ENCODE results near the gene C12orf43.

C12orf43 gene

GRCh38 chr12:120993496-120993895 is 22.8 kb downstream of the C12orf43 start:
- TF ChIP-seq CTCF (IDR thresholded peaks at IDR 0.05; ENCODE audit: borderline replicate concordance, control extremely low read depth, extremely low read depth, insufficient read depth, missing control alignments): no peak
- DNase-seq (ENCODE audit: low spot score): no peak
- in situ Hi-C loops (cut with MboI; ENCODE audit: low sequenced_read_pairs, unreplicated experiment): no loop called here

GRCh38 chr12:120992989-120993388 is 23.3 kb downstream of the C12orf43 start:
- TF ChIP-seq CTCF (IDR thresholded peaks at IDR 0.05; ENCODE audit: borderline replicate concordance, control extremely low read depth, extremely low read depth, insufficient read depth, missing control alignments): no peak
- DNase-seq (ENCODE audit: low spot score): no peak
- in situ Hi-C loops (cut with MboI; ENCODE audit: low sequenced_read_pairs, unreplicated experiment): no loop called here

GRCh38 chr12:120991965-120992364 is 24.3 kb downstream of the C12orf43 start:
- no peak for TF ChIP-seq CTCF (IDR thresholded peaks at IDR 0.05; ENCODE audit: borderline replicate concordance, control extremely low read depth, extremely low read depth, insufficient read depth, missing control alignments)
- in situ Hi-C loops (cut with MboI; ENCODE audit: low sequenced_read_pairs, unreplicated experiment): no loop called here
- DNase-seq (ENCODE audit: low spot score): no peak

GRCh38 chr12:120990487-120991055 is 25.7 kb downstream of the C12orf43 start:
- in situ Hi-C loops (cut with MboI; ENCODE audit: low sequenced_read_pairs, unreplicated experiment): no loop called here
- TF ChIP-seq CTCF (IDR thresholded peaks at IDR 0.05; ENCODE audit: borderline replicate concordance, control extremely low read depth, extremely low read depth, insufficient read depth, missing control alignments): no peak
- no peak for DNase-seq (ENCODE audit: low spot score)

- DNase-seq (ENCODE audit: low spot score): no peak
- no peak for TF ChIP-seq CTCF (IDR thresholded peaks at IDR 0.05; ENCODE audit: borderline replicate concordance, control extremely low read depth, extremely low read depth, insufficient read depth, missing control alignments)
- in situ Hi-C loops (cut with MboI; ENCODE audit: low sequenced_read_pairs, unreplicated experiment): no loop called here
Measured at GRCh38 chr12:120989687-120990086, 26.6 kb downstream of the C12orf43 start.

GRCh38 chr12:120988658-120989057 is 27.6 kb downstream of the C12orf43 start:
- DNase-seq (ENCODE audit: low spot score): no peak
- no peak for TF ChIP-seq CTCF (IDR thresholded peaks at IDR 0.05; ENCODE audit: borderline replicate concordance, control extremely low read depth, extremely low read depth, insufficient read depth, missing control alignments)
- in situ Hi-C loops (cut with MboI; ENCODE audit: low sequenced_read_pairs, unreplicated experiment): no loop called here
